SK-MEL-5 (cell line): Measurements from ENCODE around the gene IFI35. TPM values are rescaled to one million over a fixed set of nuclear protein-coding genes. Genes with fewer than 3 reads are reported as not detected.
A peak's percentile ranks its signal among the peaks of the same experiment; 100 is the strongest.

Source experiments
- DNase-seq: peaks from one replicate; pipeline ENCODE4 v3.0.0-alpha.2; 2016; ENCODE audit warnings: low read depth, low spot score
- in situ Hi-C: cut with HindIII; loops from 2 replicates; pipeline ENCODE4 v1.10.0; 2016; ENCODE audit warnings: low sequenced_read_pairs, high pct_unique_total_duplicates, low pct_unique_long_range_greater_than_20kb
- total RNA-seq: library from RNA; depleted of rRNA; stranded (reverse); fragments of >200 nt; shearing (Covaris generic); gene quantifications from 2 replicates; pipeline ENCODE4 v1.2.3, GENCODE V29; 2014

Gene IFI35
- total RNA-seq, 1 experiment from 2014 or later: 55.8 TPM

DNA sequence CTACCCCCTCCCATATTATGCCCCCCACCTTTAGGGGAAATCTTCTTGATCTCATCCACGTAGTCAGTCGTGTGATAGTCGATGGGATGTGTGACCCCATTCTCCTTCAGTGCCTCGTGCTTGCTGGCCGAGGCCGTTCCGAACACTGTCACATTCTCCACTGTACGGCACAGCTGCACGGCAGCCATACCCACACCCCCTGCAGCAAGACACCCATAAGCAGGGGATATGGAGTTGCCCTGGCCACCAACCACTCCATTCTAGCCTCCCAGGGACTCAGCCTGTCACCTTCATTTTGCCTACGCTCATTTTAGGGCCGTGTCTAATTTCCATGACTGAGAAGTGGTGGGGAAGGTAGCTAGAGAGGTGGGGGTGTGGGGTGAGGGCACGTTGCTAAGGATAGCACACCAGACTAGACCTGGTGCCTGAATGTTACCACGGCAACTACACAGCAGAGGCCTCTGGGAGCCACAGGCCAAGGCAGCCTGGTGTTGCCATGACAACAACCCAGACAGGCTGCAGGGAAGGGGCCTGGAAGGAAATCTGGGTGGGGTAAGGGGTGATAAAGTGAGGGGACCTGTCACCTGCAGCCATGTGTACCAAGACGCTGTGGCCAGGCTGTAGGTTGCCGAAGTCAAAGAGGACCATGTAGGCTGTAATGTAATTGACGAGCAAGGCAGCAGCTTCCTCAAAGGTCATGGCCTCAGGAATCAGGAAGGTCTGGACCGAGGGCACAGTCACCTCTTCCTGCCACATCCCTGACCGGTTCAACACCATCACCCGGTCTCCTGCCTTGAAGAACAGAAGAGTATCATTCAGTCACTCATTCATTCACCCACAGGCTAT lies 11.6 kb downstream of the IFI35 start:
- no peak for DNase-seq
- in situ Hi-C loops: no loop called here

GRCh38 chr17:43018932-43019331 lies 12.3 kb downstream of the IFI35 start:
- in situ Hi-C loops: no loop called here
- DNase-seq: no peak

DNA sequence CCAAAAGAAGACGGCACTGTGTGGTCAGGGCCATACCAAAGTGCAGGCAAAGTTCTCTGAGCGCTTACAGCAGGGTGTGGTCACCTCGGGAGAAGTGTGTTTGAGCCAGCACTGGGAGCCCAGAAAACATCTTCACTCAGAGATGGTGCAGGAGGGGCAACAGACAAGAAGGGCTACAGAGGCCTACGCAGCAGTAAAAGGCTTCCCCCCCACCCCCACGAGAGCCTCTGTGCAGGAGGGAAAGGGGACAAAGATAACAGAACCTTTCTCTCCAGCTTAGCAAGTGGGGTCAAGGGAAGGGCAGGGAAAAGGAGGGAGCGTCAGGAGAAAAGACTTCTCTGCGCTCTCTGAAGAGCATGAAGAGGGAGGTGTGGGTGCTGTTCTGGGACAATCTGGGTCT lies 12.8 kb downstream of the IFI35 start:
- in situ Hi-C loops: no loop called here
- DNase-seq: no peak

DNA sequence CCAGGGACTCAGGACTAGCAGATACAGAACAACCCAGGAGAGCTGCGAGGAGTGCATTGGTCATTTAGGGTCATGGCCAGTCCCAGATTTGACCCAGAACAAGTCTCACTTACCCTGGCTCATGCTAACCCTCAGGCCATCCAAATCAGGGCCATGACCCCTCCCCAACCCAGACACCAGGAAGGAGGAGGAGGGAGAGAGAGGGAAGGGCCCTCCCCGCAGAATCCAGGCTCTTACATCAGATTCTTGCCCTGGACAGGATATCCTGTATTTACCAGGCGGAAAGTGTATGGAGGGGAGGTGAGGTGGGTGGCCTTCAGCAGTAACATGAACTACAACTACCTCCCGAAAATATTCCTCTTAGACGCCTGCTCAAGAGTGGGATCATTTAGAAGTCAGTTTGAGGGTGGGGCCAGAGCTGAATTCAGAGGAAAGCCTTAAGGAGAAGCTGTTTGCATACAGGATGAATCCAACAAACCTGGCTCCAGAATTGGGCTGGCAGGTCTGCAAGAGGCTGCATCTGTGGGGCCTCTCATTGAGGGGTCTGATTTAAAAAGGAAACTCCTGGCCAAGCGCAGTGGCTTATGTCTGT lies 13.5 kb downstream of the IFI35 start:
- no peak for DNase-seq
- in situ Hi-C loops: no loop called here

DNA sequence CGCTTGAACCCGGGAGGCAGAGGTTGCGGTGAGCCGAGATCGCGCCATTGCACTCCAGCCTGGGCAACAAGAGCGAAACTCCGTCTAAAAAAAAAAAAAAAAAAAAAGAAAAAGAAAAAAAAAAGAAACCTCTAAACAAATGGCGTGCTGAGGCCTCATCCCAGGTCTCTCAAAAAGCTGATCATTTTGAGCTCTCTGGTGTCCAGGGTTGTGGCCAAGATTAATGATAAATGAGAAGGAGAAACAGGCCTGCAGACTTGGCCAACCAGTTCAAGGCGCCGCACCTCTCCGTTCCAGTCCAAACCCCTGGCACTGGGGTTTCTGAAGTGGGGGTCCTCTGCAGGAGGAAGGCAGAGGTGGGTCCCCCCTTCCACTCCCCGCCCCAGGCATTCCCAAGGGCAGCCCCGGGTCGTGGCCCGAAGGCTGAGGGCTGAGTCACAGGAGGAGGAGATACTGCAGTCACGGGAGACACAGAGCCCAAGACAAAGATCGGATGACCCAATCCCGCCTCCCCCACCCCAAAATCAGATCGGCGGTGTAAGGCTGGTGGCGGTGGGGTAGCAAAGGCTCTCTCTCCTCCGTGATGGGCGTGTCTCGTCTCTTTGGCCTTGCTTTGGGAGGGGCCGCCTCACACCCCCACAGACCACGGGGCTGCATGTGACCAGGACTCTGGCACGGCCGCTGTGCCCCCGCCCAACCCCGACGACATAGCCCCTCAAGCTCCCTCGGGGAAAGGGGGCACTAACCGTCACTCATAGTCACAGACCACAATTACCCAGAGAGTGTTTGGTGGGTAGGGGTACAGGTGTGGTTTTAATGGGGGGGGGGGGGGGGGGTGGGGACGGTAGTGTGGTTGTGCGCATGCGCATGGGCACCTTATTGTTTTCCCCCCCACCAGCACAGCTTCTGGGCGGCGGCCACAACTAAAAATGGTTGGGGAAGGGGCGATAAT lies 14.5 kb downstream of the IFI35 start:
- in situ Hi-C loops: no loop called here
- peak; percentile 91 for DNase-seq

DNA sequence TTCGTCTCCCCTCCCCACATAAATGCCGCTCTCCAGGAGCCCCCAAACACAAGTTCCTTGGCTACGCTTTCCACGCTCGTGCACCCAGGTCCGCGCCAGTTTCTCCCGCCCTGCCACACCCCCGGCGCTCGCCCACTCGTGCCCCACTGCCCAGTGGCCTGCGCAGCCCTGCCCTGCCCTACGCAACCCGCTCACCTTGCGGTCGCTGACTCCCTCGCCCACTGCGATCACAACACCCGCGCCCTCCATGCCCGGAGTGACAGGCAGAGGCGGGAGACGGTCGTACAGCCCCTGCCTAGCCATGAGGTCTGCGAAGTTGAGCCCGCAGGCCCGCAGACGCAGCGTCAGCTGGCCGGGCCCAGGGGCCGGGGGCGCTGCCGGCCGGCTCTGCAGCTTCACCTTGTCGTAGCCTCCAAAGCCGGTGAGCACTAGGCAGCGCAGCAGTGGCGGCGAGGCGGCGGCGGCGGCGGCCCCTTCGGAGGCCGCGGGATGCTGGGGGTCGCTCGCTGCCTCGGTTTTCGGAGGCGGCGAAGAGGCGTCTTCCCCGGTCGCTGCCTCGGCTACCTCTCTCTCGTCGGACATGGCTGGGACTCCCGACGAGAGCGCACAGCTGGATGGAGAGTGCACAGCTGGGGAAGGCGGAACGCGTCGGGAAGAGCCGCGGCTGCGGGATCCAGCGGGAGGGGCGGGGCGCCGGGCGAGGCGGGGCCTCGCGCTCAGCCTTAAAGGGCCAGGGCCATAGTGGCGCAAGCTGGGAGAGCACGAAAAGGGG lies 15.3 kb downstream of the IFI35 start, which contains the start of gene VAT1:
VAT1 (minus strand) TSS at position 645 of the 772 bp plus-strand sequence; CDS start at position 582, 63 bp downstream.
- in situ Hi-C loops: no loop called here
- DNase-seq: peak; percentile 84

DNA sequence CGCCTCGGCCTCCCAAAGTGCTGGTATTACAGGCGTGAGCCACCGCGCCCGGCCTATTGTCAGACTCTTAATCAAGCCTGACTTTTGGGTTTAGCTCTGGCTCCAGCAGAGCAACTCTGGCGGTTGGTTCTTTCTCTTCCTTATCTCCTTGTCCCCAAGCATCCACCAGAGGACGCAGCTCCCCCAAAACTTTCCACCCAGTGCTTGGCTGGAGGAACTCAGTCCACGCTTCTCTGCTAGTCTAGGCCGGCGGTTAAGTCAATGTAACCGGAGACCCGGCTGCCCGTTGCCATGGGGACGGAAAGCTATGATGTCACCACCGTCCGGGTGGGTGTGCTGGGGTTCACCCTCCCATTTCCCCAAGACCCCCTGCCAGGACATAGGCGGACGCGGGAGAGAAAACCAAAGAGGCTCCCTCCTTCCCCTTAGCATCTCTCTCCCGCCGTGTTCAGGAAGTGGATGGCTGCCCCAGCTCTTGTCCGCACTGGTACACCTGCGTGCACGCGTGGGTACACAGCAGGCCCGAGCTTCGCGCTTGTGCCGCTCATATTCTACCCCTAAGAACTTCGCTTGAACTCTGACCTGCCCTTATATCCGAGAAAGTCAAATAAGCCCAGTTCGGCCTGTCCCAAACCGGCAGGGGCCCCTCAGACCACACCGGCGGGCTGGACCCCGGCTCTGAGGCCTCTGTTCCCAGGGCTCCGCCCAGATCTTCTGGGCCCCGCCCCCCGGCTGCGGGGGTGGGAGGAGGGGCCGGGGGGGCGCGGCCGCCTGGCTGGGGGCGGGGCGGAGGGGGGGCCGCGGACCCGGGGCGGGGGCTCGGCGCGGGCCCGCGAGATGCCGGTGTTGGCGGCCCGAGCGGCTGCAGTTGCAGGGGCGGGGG lies 18.1 kb downstream of the IFI35 start, which contains the start of gene RND2:
RND2 (plus strand) TSS at position 825 of the 883 bp plus-strand sequence. CDS start 117 bp downstream, outside the sequence.
- in situ Hi-C loops: no loop called here
- DNase-seq: peak; percentile 64

DNA sequence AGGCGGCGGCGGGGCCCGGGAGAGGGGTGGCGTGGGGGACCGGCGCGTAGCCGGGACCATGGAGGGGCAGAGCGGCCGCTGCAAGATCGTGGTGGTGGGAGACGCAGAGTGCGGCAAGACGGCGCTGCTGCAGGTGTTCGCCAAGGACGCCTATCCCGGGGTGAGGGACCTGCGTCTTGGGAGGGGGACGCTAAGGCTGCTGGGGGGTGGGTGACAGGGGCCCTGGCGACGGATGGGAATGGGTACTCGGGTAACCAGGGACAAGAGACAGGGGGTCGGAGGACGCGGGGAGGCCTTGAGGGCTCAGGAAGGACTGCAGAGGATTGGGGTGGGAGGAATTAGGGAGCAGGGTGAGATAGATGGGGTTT lies 18.7 kb downstream of the IFI35 start:
- in situ Hi-C loops: no loop called here
- DNase-seq: no peak

- in situ Hi-C loops: no loop called here
- DNase-seq: no peak
Measured at GRCh38 chr17:43025766-43026537, 19.4 kb downstream of the IFI35 start.

GRCh38 chr17:43026595-43026994 lies 20.0 kb downstream of the IFI35 start:
- in situ Hi-C loops: no loop called here
- no peak for DNase-seq

GRCh38 chr17:43027091-43028032 lies 20.8 kb downstream of the IFI35 start:
- DNase-seq: no peak
- in situ Hi-C loops: no loop called here

GRCh38 chr17:43028221-43028861 lies 21.8 kb downstream of the IFI35 start:
- in situ Hi-C loops: no loop called here
- DNase-seq: no peak

DNA sequence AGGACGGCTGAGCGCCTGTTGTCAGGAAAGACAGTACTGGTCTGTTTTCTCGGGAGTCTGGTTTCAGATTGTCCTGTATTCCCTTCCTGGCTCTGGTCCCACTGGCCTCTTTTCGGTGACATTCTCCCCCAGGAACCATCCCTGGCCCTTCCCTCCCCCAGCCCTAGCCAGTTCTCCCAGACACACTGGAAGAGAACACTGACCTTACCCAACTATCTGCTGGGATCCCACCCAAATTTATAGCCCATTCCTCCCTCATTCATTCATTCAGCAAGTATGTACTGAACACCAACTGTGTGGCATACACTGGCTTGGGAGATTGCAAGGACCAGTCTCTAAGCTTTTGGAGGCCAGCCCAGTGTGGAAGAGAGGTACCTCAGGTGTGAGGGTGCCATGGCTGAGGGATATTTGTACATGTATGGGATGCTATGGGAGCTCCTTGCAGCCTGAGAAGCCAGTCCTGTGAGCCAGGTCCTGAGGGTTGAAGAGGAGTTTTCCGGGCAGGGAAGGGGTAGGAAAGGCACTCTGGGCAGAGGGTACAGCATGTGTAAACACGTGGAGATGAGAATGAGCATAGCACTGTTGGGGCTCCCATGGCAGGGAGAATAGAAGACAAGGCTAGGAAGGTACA lies 23.7 kb downstream of the IFI35 start:
- no peak for DNase-seq
- in situ Hi-C loops: no loop called here

DNA sequence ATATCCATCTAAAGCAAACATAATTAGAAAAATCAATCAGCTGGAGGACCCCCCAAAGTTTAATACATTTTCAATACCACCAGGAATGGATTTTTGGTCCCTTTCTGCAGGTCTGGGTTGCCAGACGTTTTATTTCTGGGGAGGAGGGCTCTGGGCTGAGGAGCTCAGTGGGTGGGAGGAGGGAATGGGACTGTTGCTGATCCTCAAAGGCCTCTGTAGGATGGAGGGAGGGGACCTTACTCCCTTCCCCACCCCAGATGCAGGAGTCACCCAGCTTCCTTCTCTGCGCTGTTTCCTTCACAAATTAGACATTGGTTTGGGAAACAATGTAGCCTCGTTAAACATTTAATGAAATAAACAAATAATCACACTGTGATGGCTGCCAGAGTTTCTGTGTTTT lies 25.1 kb downstream of the IFI35 start:
- in situ Hi-C loops: no loop called here
- no peak for DNase-seq
